ENCODE data around the gene TMEM120A. TPM values are rescaled to one million over a fixed set of nuclear protein-coding genes. Genes with fewer than 3 reads are reported as not detected.

TMEM120A gene
- total RNA-seq, 4 donors from 2014 or later, result 6.2 to 32.4 (median 29.0) TPM

DNA sequence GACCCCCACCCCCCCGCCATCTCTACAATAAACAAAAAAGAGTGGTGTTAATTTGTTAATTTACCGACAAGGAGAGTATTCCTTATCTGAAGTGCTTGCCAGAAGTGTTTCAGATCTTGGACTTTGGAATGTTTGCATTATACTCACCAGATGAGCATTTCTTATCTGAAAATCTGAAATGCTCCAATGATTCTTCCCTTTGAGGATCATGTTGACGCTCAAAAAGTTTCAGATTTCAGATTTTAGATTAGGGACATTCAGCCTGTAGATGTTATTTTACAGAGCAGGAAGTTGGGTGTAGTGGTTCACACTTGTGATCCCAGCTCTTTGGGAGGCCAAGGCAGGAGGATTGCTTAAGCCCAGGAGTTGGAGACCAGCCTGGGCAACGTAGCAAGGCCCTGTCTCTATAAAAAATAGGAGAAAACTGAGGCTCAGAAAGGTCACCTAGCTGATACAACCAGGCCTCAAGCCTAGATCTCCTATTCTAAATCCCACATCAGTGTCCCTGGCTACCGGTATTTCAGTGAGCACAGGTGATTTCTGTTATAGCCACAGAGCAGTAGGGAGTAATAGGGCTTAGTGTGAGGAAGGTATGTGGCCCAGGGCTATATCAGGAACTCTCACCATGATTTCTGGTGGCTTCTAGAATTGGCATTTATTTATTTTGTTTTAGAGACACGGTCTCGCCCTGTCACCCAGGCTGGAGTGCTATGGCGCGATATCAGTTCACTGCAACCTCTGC is 35.4 kb downstream of the TMEM120A start:
- H3K36me3 ChIP-seq, result peaks cover 0 to 70% of the 10 kb centered on the region in 2 donors
- TF ChIP-seq EP300 (IDR thresholded peaks at IDR 0.05) (no peak), POLR2AphosphoS5 (IDR thresholded peaks at IDR 0.05) (no peak), POLR2A (IDR thresholded peaks at IDR 0.05) (no peak)
- TF ChIP-seq, protein P1, sequence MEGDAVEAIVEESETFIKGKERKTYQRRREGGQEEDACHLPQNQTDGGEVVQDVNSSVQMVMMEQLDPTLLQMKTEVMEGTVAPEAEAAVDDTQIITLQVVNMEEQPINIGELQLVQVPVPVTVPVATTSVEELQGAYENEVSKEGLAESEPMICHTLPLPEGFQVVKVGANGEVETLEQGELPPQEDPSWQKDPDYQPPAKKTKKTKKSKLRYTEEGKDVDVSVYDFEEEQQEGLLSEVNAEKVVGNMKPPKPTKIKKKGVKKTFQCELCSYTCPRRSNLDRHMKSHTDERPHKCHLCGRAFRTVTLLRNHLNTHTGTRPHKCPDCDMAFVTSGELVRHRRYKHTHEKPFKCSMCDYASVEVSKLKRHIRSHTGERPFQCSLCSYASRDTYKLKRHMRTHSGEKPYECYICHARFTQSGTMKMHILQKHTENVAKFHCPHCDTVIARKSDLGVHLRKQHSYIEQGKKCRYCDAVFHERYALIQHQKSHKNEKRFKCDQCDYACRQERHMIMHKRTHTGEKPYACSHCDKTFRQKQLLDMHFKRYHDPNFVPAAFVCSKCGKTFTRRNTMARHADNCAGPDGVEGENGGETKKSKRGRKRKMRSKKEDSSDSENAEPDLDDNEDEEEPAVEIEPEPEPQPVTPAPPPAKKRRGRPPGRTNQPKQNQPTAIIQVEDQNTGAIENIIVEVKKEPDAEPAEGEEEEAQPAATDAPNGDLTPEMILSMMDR (IDR thresholded peaks at IDR 0.05), result no peak

DNA sequence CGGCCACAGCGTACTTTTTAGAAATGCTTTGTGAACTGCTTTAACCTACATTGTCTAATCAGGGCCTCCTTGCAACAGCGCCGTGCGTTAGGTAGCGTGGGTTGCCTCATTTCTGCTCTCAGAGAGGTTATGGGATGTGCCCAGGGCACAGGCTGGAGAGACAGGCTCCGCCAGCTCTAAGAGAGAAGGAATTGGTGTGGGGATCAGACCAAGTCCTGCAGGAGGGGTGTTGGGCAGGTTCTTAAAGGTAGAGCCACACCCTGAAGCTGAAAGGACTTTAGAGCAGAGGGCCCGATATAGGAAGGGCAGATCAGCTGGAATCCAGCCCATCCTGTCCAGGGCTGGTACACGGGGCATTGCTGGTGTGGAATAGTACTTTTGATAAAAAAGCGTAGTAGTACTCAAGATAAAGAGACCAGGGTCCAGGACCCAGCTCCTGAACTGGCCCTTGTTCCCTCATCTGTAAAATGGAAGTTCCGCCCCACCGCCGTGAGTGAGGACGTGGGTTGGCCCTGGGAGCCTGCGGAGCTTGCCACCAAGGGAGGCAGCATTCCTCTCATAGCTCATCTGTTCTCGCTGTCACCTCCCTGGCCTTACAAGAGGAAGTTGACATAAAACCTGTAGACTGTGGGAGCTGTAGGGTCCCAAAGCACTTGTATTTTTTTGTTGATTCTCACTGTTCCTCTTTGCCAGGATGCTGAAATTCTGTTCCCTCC is 37.2 kb downstream of the TMEM120A start:
- no peaks in the 10 kb centered on the region for H3K27me3 ChIP-seq
- ATAC-seq, result no peak
- H3K27ac ChIP-seq, result no peak overlapping the region
- peaks cover 0 to 9% (median 0%) of the 10 kb centered on the region in 3 donors for H3K4me1 ChIP-seq
- H3K9me3 ChIP-seq, result no peaks in the 10 kb centered on the region
- peaks cover 0 to 76% of the 10 kb centered on the region in 2 donors for H3K36me3 ChIP-seq
- TF ChIP-seq, protein P1 (IDR thresholded peaks at IDR 0.05), result no peak
- TF ChIP-seq EP300 (IDR thresholded peaks at IDR 0.05), result no peak
- no peak for TF ChIP-seq POLR2AphosphoS5 (IDR thresholded peaks at IDR 0.05)
- TF ChIP-seq POLR2A (IDR thresholded peaks at IDR 0.05), result no peak
- no peak overlapping the region for H3K4me3 ChIP-seq
- WGBS, 2 donors (ENCODE audit: low coverage in 1 of 2), result 75 to 81% methylated on average over 3 to 8 of the region's 16 CpGs

More for the DNA sequence above, 35.4 kb downstream of the TMEM120A start:
- no peaks in the 10 kb centered on the region for H3K27me3 ChIP-seq
- no peak for ATAC-seq
- 86 to 89% methylated on average over 6 to 9 of the region's 9 CpGs for WGBS, 2 donors (ENCODE audit: low coverage in 1 of 2)
- H3K9me3 ChIP-seq, result no peaks in the 10 kb centered on the region
- no peak overlapping the region for H3K4me3 ChIP-seq
- H3K27ac ChIP-seq, result no peak overlapping the region
- H3K4me1 ChIP-seq, result peaks cover 0 to 23% (median 6%) of the 10 kb centered on the region in 3 donors

DNA sequence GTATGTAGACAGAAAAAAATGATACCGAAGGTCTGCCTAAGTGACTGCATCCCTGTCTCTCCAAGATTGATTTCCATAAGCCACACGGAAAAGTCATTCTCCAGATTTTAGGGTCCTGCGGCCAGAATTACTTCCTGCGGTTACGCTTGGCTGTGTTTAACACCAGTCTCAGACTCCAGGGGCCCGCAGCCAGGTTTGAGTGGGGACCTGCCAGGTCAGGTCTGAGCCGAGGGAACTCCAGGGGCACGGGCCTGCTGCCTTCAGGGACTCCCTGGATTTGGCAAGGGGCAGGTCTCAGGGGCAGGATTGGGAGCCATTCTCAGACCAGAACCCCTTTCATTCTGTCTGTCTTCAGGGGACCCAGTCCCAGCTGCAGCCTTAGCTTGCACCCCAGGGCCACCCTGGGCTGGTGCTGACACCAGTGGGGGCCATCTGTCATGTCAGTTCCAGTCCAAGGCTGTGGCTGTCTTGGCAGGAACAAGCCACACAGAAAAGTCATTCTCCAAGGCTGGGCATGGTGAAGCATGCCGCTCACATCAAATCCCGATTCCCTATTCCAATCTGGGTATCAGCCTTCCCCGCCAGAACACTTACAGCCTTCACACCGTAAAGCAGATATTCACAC is 39.0 kb downstream of the TMEM120A start:
- no peak for TF ChIP-seq POLR2AphosphoS5 (IDR thresholded peaks at IDR 0.05)
- no peak for TF ChIP-seq EP300 (IDR thresholded peaks at IDR 0.05)
- peaks cover 0 to 14% (median 0%) of the 10 kb centered on the region in 3 donors for H3K4me1 ChIP-seq
- H3K36me3 ChIP-seq, result peaks cover 0 to 71% of the 10 kb centered on the region in 2 donors
- H3K27me3 ChIP-seq, result no peaks in the 10 kb centered on the region
- H3K4me3 ChIP-seq, result no peak overlapping the region
- no peak overlapping the region for H3K27ac ChIP-seq
- ATAC-seq, result no peak
- H3K9me3 ChIP-seq, result no peaks in the 10 kb centered on the region
- 86 to 92% methylated on average over 1 to 10 of the region's 12 CpGs for WGBS, 2 donors (ENCODE audit: low coverage in 1 of 2)

DNA sequence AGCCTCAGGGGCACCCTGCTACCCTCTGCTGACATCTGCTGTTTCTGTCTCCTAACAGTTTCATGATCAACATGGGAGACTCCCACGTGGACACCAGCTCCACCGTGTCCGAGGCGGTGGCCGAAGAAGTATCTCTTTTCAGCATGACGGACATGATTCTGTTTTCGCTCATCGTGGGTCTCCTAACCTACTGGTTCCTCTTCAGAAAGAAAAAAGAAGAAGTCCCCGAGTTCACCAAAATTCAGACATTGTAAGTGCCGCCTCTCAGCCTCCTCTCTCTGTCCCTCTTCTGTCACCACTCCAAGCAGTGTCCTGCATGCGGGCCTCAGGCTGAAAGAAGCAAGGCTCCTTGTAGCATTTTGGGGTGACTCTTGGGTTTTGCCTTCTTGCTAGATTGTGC is 40.5 kb downstream of the TMEM120A start:
- H3K9me3 ChIP-seq, result no peaks in the 10 kb centered on the region
- no peaks in the 10 kb centered on the region for H3K27me3 ChIP-seq
- H3K4me1 ChIP-seq, result peaks cover 0 to 21% (median 0%) of the 10 kb centered on the region in 3 donors
- TF ChIP-seq, protein P1 (IDR thresholded peaks at IDR 0.05), result no peak
- TF ChIP-seq EP300 (IDR thresholded peaks at IDR 0.05) (no peak), POLR2AphosphoS5 (IDR thresholded peaks at IDR 0.05) (no peak), POLR2A (IDR thresholded peaks at IDR 0.05) (no peak)
- no peak for ATAC-seq
- WGBS, 2 donors (ENCODE audit: low coverage in 1 of 2), result 92 to 96% methylated on average over 8 to 11 of the region's 11 CpGs
- H3K27ac ChIP-seq, result no peak overlapping the region
- H3K36me3 ChIP-seq, result peaks cover 0 to 55% of the 10 kb centered on the region in 2 donors
- H3K4me3 ChIP-seq, result no peak overlapping the region

DNA sequence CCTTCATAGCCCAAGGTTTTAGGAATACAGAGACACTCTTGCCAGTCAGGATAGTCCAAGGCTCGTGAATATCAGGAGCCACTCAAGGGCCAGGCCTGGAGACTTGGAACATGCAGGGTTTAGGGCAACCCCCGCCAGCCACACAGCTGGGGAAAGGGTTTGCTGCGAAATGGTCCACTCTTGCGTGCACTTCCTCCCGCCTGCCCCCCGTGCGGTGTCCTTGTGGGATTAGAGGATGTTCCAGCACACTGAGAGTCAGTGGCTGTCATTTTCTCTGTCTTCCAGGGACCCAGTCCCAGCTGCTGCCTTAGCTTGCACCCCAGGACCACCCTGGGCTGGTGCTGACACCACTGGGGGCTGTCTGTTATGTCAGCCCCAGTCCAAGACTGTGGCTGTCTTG is 41.0 kb downstream of the TMEM120A start:
- Histone ChIP-seq H3K36me3 (peaks cover 0 to 50% of the 10 kb centered on the region in 2 donors), H3K27ac (no peak overlapping the region), H3K9me3 (no peaks in the 10 kb centered on the region), H3K4me1 (peaks cover 0 to 21% (median under 1%) of the 10 kb centered on the region in 3 donors), H3K4me3 (no peak overlapping the region), H3K27me3 (no peaks in the 10 kb centered on the region)
- no peak for TF ChIP-seq POLR2A (IDR thresholded peaks at IDR 0.05)
- TF ChIP-seq POLR2AphosphoS5 (IDR thresholded peaks at IDR 0.05), result no peak
- TF ChIP-seq, protein P1 (IDR thresholded peaks at IDR 0.05), result no peak
- TF ChIP-seq EP300 (IDR thresholded peaks at IDR 0.05), result no peak
- no peak for ATAC-seq
- WGBS, 2 donors (ENCODE audit: low coverage in 1 of 2), result 96 to 100% methylated on average over 1 to 3 of the region's 7 CpGs

Data from gastroesophageal sphincter (tissue), 4 donors.